Fibroblast of lung (primary cell): ENCODE results near the gene LCN9. TPM values are rescaled to one million over a fixed set of nuclear protein-coding genes. Genes with fewer than 3 reads are reported as not detected.

Source experiments
- DNase-seq, 2 donors: peaks; one replicate each; pipeline versions ENCODE4 v3.0.0 to v3.0.0-alpha.2; 2010; ENCODE audit warnings: low read depth in 2 of 2
- H2AFZ ChIP-seq: 2 replicates; pipeline ENCODE4 v1.5.1; 2012; ENCODE audit warnings: low read length, control low read depth, inconsistent platforms
- H3K27ac ChIP-seq: 2 replicates; pipeline ENCODE4 v1.5.1; 2011; ENCODE audit warnings: low read length, control low read depth; ENCODE audit not compliant: insufficient read depth
- H3K27me3 ChIP-seq: 2 replicates; pipeline ENCODE4 v1.5.1; 2011; ENCODE audit warnings: mild to moderate bottlenecking, low read length; ENCODE audit not compliant: control insufficient read depth, insufficient read depth
- H3K36me3 ChIP-seq: 2 replicates; pipeline ENCODE4 v1.5.1; 2011; ENCODE audit warnings: low read length; ENCODE audit not compliant: control insufficient read depth, insufficient read depth
- H3K4me1 ChIP-seq: 2 replicates; pipeline ENCODE4 v1.5.1; 2011; ENCODE audit warnings: low read length; ENCODE audit not compliant: control insufficient read depth, insufficient read depth; ENCODE audit errors: extremely low read depth
- H3K4me2 ChIP-seq: 2 replicates; pipeline ENCODE4 v1.5.1; 2011; ENCODE audit warnings: low read length, control low read depth; ENCODE audit not compliant: insufficient read depth; ENCODE audit errors: extremely low read depth
- H3K4me3 ChIP-seq, 4 experiments: fragments of 200-600 bp in 1 of 4; sonication (generic) in 1 of 4; replicated peaks in 1 of 4; 2 replicates each; pipeline ENCODE4 v1.5.1; 2011 to 2016; ENCODE audit warnings: low read length in 4 of 4, low read depth in 3 of 4, mild to moderate bottlenecking in 3 of 4, control low read depth in 2 of 4, inconsistent platforms in 1 of 4, mixed read lengths in 1 of 4; ENCODE audit not compliant: insufficient read depth in 1 of 4; ENCODE audit errors: control extremely low read depth in 1 of 4
- H3K79me2 ChIP-seq: 2 replicates; pipeline ENCODE4 v1.5.1; 2012; ENCODE audit warnings: mild to moderate bottlenecking, low read length, inconsistent platforms; ENCODE audit not compliant: control insufficient read depth, insufficient read depth
- H3K9ac ChIP-seq: 2 replicates; pipeline ENCODE4 v1.5.1; 2011; ENCODE audit warnings: mild to moderate bottlenecking, low read length, control low read depth; ENCODE audit not compliant: insufficient read depth
- H3K9me3 ChIP-seq: 2 replicates; pipeline ENCODE4 v1.5.1; 2012; ENCODE audit warnings: low read depth, low read length; ENCODE audit not compliant: control insufficient read depth, insufficient read depth
- H4K20me1 ChIP-seq: 2 replicates; pipeline ENCODE4 v1.5.1; 2011; ENCODE audit warnings: low read length; ENCODE audit not compliant: control insufficient read depth, insufficient read depth; ENCODE audit errors: extremely low read depth
- CTCF ChIP-seq, 2 donors: IDR thresholded peaks in 1 of 2; conservative IDR thresholded peaks in 1 of 2; 1 replicate in 1 of 2; 2 replicates in 1 of 2; pipeline ENCODE4 v1.5.1; 2011 to 2012; ENCODE audit warnings: low read length in 2 of 2, control low read depth in 1 of 2, inconsistent platforms in 1 of 2, low read depth in 1 of 2, mild to moderate bottlenecking in 1 of 2
- EZH2 ChIP-seq: IDR thresholded peaks from 2 replicates; pipeline ENCODE4 v1.5.1; 2012; ENCODE audit warnings: low read length, control low read depth, mild to moderate bottlenecking; ENCODE audit errors: missing control alignments
- polyA plus RNA-seq, 2 donors: library from polyadenylated mRNA; depleted of rRNA in 1 of 2; stranded (reverse) in 1 of 2; unstranded in 1 of 2; fragments of >200 nt; gene quantifications; 2 replicates each; pipeline ENCODE4 v1.2.1, GENCODE V29; 2011 to 2012; ENCODE audit warnings: missing spikeins in 1 of 2
- total RNA-seq: library from RNA; depleted of rRNA; stranded (reverse); fragments of >200 nt; gene quantifications from 2 replicates; pipeline ENCODE4 v1.2.1, GENCODE V29; 2014

The LCN9 gene
- total and polyA plus RNA-seq, 2 donors (not counting 1 experiment from before 2014, with no cell fraction given), result not detected

GRCh38 chr9:135703726-135704125, 40.6 kb downstream of the LCN9 start:
- TF ChIP-seq EZH2 (no peak), CTCF (conservative IDR thresholded peaks at IDR 0.05 in 1 of 2, IDR thresholded peaks at IDR 0.05 in 1 of 2; ENCODE audit: low read depth in 1 of 2, low read length in 2 of 2) (no peak)
- Histone ChIP-seq H3K36me3 (no peaks in the 10 kb centered on the region), H2AFZ (no peak overlapping the region), H4K20me1 (no peaks in the 10 kb centered on the region), H3K9ac (no peak overlapping the region), H3K4me2 (no peak overlapping the region), H3K27ac (no peak overlapping the region), H3K4me1 (no peaks in the 10 kb centered on the region), H3K9me3 (no peaks in the 10 kb centered on the region), H3K27me3 (no peaks in the 10 kb centered on the region), H3K4me3 (no peak overlapping the region), H3K79me2 (no peaks in the 10 kb centered on the region)
- no peak for DNase-seq

GRCh38 chr9:135704483-135704882, 41.4 kb downstream of the LCN9 start:
- DNase-seq, result no peak
- Histone ChIP-seq H3K9me3 (no peaks in the 10 kb centered on the region), H2AFZ (no peak overlapping the region), H3K4me1 (no peaks in the 10 kb centered on the region), H3K4me2 (no peak overlapping the region), H3K9ac (no peak overlapping the region), H3K27ac (no peak overlapping the region), H3K36me3 (no peaks in the 10 kb centered on the region), H4K20me1 (no peaks in the 10 kb centered on the region), H3K79me2 (no peaks in the 10 kb centered on the region), H3K27me3 (no peaks in the 10 kb centered on the region), H3K4me3 (no peak overlapping the region)
- no peak for TF ChIP-seq EZH2
- no peak for TF ChIP-seq CTCF (conservative IDR thresholded peaks at IDR 0.05 in 1 of 2, IDR thresholded peaks at IDR 0.05 in 1 of 2; ENCODE audit: low read depth in 1 of 2, low read length in 2 of 2)

GRCh38 chr9:135705376-135705775, 42.3 kb downstream of the LCN9 start:
- H3K9ac ChIP-seq, result no peak overlapping the region
- H3K4me2 ChIP-seq, result no peak overlapping the region
- no peaks in the 10 kb centered on the region for H3K9me3 ChIP-seq
- no peak for DNase-seq
- no peaks in the 10 kb centered on the region for H3K27me3 ChIP-seq
- H3K36me3 ChIP-seq, result no peaks in the 10 kb centered on the region
- H3K4me1 ChIP-seq, result no peaks in the 10 kb centered on the region
- TF ChIP-seq CTCF (conservative IDR thresholded peaks at IDR 0.05 in 1 of 2, IDR thresholded peaks at IDR 0.05 in 1 of 2; ENCODE audit: low read depth in 1 of 2, low read length in 2 of 2) (no peak), EZH2 (no peak)
- no peak overlapping the region for H3K27ac ChIP-seq
- no peaks in the 10 kb centered on the region for H4K20me1 ChIP-seq
- no peak overlapping the region for H3K4me3 ChIP-seq
- H3K79me2 ChIP-seq, result no peaks in the 10 kb centered on the region
- H2AFZ ChIP-seq, result no peak overlapping the region
